HG03045 (cell line): Measurements from ENCODE around the gene METRNL.
"Not testable (repeated sequence)": the region's sequence is repeated elsewhere in the genome, so short reads cannot be mapped to it uniquely, and the experiment has no call there.

Source experiments
- ATAC-seq: cut with Tn5 transposase; IDR thresholded peaks from one replicate; pipeline ENCODE4 v1.9.1; 2021; ENCODE audit warnings: mild to moderate bottlenecking, moderate library complexity; ENCODE audit not compliant: unreplicated experiment

Gene METRNL

DNA sequence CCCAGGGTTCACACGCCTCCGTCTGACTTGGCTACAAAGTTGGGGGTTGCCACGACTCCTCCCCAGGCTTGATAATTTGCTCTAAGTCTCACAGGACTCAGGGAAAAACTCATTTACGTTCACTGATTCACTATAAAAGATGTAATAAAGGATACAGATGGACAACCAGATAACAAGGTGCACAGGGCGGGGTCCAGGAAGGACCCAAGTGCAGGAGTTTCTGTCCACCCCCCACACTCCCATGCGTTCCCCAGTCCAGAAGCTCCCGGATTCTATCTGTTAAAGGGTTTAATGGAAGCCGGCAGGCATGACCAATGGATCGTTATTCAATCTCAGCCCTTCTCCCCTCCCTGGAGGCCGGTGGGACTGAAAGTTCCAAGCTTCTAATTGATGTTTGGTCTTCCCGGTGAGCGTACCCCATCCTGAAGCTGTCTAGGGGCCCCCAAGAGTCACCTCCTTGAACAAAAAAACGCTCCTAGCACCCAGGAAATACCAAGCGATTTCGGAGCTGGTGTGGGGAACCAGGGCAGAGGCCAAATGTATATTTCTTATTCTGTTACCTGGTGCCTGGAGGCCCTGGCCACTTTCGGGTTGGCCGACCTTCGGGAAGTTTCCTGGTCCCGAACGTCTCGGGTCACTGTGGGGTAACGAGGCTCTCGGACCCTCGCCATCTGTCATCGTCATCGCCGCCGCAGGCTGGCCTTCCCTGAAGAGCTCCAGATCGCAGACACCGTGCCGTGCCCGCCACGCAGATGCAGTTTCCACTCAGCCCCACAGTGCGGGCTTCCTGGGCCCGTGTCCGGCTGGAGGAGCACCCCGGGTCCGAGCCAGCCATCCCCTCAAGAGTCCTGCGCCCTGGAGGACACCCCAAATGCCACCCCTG, 13.5 kb upstream of the METRNL start:
- no peak for ATAC-seq

- ATAC-seq = not testable (repeated sequence)
These were observed 12.9 kb upstream of the METRNL start for GRCh38 chr17:83066543-83066890.

DNA sequence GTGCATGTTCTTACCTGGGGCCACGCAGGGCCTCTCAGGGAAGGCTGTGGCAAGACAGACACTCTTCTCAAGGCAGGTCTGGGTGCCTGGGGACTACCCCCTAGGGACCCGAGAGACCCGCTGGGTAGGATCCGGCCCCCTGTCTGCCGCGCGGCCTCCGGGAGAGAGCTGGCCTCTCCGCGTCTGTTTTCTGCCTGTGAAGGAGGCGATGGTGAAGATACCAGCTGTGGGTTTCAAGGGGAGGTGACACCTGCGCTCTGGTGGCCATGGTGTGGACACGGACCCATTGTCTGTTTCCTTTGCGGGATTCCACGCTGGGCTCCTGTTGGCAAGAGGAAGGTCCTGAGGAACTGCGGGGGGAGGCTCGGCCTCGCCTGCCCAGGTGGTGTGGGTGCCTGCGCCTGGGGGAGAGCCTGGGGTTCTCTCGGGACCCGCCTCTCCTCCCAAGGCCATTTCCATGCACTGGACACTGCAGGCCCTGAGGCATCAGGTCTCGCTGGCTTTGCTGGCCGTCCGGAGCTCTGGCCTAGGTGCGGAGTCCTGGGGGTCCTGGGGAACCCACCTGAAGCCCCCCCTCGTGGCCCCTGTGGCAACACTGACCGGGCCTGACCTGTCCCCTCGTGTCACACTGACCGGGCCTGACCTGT, 12.2 kb upstream of the METRNL start:
- no peak for ATAC-seq

DNA sequence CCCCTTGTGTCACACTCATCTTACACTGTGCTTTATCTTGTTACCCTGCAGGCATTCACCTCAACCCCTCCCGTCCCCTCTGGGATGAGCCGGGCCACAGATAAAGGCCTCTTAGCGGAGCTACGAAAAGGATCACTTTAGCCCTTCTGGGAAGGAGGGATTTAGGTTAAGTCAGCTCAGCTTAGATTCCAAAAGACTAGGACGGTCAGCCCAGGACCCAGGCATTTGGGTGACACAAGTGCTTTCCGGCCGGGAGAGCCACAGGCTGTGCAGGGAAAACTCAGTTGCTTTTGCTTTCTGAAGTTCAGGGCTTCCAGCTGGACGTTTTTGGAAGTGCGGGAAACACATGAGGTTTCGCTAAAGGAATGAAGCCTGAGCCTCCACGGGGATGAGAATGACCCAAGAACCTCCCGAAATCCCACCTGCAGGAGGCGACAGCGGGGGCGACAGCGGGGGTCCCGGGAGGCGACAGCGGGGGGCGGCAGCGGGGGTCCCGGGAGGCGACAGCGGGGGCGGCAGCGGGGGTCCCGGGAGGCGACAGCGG, 11.6 kb upstream of the METRNL start:
- ATAC-seq = no peak

DNA sequence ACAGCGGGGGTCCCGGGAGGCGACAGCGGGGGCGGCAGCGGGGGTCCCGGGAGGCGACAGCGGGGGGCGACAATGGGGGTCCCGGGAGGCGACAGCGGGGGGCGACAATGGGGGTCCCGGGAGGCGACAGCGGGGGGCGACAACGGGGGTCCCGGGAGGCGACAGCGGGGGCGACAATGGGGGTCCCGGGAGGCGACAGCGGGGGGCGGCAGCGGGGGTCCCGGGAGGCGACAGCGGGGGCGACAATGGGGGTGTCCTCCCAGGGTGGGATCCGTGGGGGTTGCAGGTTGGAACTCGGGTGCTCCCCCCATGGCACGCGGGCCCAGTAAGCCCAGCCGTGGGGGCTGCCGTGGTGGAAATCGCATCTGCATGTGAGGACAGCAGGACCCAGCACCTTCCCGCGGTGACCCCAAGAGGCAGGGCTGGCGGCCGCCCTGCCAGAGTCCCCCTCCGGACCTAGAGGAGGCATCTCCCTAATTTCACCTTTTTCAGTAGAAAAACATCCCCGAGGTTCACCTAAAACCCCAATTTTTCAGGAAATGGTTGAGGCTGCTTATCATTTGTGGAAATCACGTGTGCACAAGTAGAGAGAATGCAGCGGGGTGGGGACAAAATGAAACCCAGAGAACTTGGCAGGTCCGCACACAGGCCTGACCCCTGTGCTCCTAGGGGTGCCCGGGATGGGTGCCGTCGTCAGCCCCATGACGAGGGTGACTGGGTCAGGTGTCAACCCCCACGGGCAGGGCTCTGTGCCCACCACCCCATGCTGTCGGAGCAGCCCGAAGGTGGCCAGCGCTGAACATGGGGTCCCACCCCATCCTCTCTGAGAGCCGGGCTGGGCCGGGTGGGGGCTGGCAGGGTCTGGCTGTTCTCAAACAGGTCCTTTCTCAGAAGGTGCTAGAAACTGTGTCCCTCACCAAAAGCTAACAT, 10.5 kb upstream of the METRNL start:
- ATAC-seq = no peak

- no peak for ATAC-seq
These were observed 9.9 kb upstream of the METRNL start for GRCh38 chr17:83069571-83069906.

GRCh38 chr17:83069931-83070742, 9.3 kb upstream of the METRNL start:
- ATAC-seq = no peak

DNA sequence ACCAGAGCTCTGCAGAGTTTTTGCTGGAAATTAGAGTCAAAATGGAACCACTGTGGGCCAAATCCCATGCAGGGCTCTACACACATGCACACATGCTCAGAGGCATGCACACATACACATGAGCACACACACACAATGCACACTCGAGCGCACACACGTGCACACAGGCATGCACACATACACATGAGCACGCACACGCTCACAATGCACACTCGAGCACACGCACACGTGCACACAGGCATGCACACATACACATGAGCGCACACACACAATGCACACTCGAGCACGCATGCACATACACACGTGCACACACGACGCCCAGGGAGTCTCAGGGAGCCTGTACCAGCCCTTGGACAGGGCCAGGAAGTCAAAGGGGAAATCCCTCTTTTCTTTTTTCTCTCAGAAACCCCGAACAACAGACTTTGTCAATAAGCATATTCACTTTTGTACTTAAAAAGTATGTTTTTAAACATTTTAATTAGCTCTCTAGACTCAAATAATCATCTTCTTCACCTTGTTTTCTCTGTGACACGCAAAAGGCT, 8.5 kb upstream of the METRNL start:
- no peak for ATAC-seq

DNA sequence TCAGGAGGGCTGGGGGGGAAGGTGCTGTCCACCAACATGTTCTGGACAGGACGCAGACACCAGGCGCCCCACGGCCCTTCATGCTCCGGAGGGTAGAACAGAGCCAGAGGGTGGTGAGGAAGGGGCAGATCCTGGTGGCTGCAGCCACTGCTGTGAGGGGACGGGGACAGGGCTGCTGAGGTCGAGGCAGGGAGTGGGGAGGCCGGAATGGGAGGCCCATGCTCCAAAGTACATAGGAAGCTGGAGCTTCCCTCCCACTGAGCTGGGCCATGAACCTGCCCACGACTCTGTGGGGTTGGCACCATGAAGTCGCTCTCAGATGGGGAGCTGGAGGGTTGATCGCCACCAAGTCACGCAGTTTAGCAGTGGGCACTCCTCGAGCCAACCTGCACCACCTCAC, 8.0 kb upstream of the METRNL start:
- ATAC-seq = no peak

DNA sequence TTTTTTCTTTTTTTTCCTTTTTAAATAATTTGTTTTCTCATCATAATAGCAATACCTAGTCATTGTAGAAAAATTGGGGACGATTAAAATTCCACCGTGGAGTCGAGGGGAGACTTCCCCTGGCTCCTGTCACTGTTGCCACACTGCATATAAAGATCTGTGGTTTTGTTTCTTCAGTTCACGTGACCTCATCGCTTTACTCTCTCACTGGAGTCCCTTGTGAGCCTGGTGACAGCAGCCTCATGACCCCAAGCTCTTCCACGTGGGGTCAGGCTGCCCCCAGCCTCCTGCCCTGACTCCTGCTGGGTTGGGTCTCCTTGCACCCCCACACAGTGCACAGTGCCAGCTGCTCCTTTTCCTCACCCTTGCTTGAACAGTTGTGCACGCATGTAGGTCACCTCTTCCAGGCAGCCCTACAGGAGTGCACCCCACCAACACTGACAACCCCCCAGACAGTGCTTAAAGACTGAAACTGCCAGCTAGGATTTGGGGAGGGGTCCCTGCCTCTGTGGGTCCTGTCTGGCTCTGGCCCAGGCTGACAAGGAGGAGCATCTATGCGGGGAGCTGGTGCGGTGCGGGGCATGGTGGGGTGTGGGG, 7.3 kb upstream of the METRNL start:
- no peak for ATAC-seq

DNA sequence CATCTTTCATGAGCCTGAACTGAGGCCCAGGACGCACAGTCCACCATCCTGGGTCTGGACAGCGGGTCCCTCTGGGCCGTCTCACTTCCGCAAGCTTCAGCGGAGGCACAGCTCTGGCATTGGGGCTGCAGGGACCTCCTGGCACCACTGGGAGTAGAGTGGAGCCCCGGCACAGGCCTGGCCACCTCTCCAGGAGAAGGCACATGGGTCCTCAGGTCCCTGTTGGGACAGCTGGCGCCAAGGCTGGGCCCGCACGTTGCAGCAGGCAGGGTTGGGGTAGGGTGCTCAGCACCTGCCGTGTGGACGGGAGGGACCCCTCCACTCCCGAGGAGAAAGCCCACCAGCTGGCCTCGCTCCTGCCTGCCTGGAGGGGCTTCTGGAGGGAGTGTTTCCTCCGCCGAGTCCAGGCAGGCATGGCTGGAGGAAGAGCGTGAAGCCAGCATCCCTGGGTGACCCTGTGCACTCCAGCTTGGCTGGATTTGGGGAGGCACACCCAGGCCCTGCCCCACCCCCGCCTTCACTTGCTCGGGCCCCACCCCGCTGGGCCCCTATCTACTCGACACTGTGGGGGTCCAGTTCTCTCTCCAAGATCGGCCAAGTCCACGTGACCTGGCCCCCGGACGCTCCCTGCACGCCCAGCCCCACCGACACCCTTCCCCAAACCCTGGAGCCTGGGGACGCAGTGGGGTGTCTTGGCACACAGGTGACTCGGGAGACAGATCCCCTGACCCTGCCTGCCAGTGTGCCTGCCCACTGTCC, 6.6 kb upstream of the METRNL start:
- no peak for ATAC-seq

- no peak for ATAC-seq
These were observed 5.9 kb upstream of the METRNL start for GRCh38 chr17:83073389-83074063.

GRCh38 chr17:83074486-83075223, 4.8 kb upstream of the METRNL start:
- ATAC-seq = no peak

DNA sequence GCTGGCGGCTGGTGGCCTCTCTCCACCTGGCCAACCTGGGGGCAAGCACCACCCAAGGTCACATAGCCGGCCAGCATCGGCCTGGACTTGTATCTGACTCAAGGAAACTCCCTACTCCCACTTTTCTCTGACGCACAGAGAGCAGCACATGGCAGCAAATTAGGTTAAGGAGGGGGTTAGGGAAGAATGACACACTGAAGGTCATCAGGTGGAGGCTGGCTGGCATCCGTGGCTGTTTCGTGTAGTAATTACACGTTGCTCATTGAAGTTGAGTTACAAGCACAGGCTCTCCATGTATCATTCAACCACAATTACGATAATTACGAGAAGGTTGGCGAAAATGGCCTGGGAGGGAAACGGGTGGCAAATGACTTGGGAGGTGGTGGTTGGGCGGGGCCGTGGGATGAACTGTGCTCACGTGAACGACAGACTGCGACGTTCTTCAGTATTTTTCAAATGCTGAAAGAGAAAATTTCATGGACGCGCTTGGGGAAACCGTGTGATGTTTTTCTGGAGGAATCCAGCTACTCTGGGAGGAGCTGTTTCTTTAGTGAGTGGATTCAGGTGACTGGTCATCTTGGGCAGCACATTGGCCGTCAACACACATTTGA, 4.0 kb upstream of the METRNL start:
- ATAC-seq = no peak

DNA sequence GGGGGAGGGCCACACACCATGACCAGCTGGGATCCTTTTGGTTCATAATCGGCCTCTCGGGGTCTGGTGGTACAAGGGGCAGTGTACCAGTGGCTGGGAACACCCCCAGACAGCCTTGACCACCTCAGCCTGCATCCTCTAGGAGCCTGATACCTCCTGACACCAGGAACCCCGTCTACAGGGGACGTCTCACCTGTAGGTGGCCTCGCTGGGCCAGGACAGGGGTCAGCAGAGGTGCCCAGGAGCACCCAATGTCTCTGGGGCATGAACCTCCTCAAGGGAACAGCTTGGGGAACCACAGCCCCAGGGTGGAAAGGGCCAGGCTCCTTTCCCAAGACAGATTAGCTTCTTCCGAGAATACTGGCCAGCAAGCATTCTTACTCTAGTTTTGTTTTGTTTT, 2.5 kb upstream of the METRNL start:
- ATAC-seq = no peak

GRCh38 chr17:83077411-83077810, 2.0 kb upstream of the METRNL start:
- ATAC-seq = no peak

DNA sequence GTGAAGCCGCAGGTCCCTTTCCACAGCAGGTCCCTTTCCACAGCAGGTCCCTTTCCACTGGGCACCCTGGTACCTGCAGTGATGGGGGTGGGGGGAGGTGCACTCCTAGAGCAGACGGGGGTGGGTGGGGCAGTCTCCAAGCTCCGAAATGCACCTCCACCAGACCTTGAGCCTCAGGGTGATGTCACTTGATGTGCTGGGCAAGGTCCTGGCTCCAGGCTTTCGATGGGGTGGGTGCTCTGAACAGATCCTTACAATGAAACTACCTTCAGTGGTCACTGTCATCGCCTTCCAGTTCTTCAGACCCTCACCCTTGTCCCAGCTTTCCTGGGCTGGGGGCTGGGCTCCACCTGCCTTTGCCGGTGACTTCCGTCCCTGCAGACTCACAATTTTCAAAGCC, 1.5 kb upstream of the METRNL start:
- no peak for ATAC-seq
